Smooth muscle cell (in vitro differentiated cells): ENCODE results near the gene GGTA1. TPM values are rescaled to one million over a fixed set of nuclear protein-coding genes. Genes with fewer than 3 reads are reported as not detected.

Experiments
- DNase-seq: peaks from one replicate; lab custom pipeline; 2025; ENCODE audit not compliant: unreplicated experiment; lab: John Stamatoyannopoulos, UW
- H2AFZ ChIP-seq: fragments of 200-600 bp; sonication (generic); 2 replicates; pipeline ENCODE4 v1.6.0; 2016; ENCODE audit warnings: antibody characterized with exemption, low read depth, mild to moderate bottlenecking
- H3F3A ChIP-seq: fragments of 200-600 bp; sonication (generic); 2 replicates; pipeline ENCODE4 v1.6.0; 2017; ENCODE audit warnings: antibody characterized with exemption, low read depth
- H3K27ac ChIP-seq: fragments of 200-600 bp; sonication (generic); 2 replicates; pipeline ENCODE4 v1.5.1; 2016; ENCODE audit warnings: low read depth, mild to moderate bottlenecking
- H3K27me3 ChIP-seq: fragments of 200-600 bp; sonication (generic); 2 replicates; pipeline ENCODE4 v1.6.1; 2016; ENCODE audit warnings: low read depth, mild to moderate bottlenecking
- H3K36me3 ChIP-seq: fragments of 200-600 bp; sonication (generic); 2 replicates; pipeline ENCODE4 v1.5.1; 2016; ENCODE audit warnings: low read depth
- H3K4me1 ChIP-seq: fragments of 200-600 bp; sonication (generic); 2 replicates; pipeline ENCODE4 v1.5.1; 2016; ENCODE audit warnings: low read depth
- H3K4me2 ChIP-seq: fragments of 200-600 bp; sonication (generic); 2 replicates; pipeline ENCODE4 v1.6.0; 2016; ENCODE audit warnings: mild to moderate bottlenecking
- H3K4me3 ChIP-seq: fragments of 200-600 bp; sonication (generic); 2 replicates; pipeline ENCODE4 v1.5.1; 2016; ENCODE audit warnings: mild to moderate bottlenecking
- H3K79me2 ChIP-seq: fragments of 200-600 bp; sonication (generic); 2 replicates; pipeline ENCODE4 v1.6.0; 2016; ENCODE audit warnings: low read depth, mild to moderate bottlenecking
- H3K9ac ChIP-seq: fragments of 200-600 bp; sonication (generic); 2 replicates; pipeline ENCODE4 v1.6.0; 2016; ENCODE audit warnings: low read depth
- H3K9me3 ChIP-seq: fragments of 200-600 bp; sonication (generic); replicated peaks from 2 replicates; pipeline ENCODE4 v1.5.1; 2016; ENCODE audit warnings: low read depth
- H4K20me1 ChIP-seq: fragments of 200-600 bp; sonication (generic); 2 replicates; pipeline ENCODE4 v1.6.0; 2016; ENCODE audit warnings: low read depth
- CTCF ChIP-seq: fragments of 200-600 bp; sonication (generic); IDR thresholded peaks from 2 replicates; pipeline ENCODE4 v1.5.1; 2017; ENCODE audit warnings: borderline replicate concordance, mild to moderate bottlenecking, antibody characterized with exemption; ENCODE audit not compliant: insufficient read depth, poor library complexity, severe bottlenecking
- WGBS: methylation state at CpG from one replicate; pipeline ENCODE4 v1.1.7; 2016; ENCODE audit warnings: low lambda C conversion rate; 5-methylcytosine and 5-hydroxymethylcytosine counted together
- polyA plus RNA-seq: library from polyadenylated mRNA; unstranded; fragments of >200 nt; fragmentation: Nextera tagmentation; extraction: Ambion mirVana; gene quantifications from 2 replicates; pipeline ENCODE4 v1.2.1, GENCODE V29; 2016
- total RNA-seq: library from RNA; depleted of rRNA; stranded (reverse); fragments of >200 nt; gene quantifications from 2 replicates; pipeline ENCODE4 v1.2.3, GENCODE V29; 2014

Gene GGTA1
- total and polyA plus RNA-seq, 2 experiments from 2014 or later, result 0.22 to 0.38 TPM

- H3K79me2 ChIP-seq, result no peaks in the 10 kb centered on the region
- H3K9me3 ChIP-seq, result no peaks in the 10 kb centered on the region
- H4K20me1 ChIP-seq, result no peaks in the 10 kb centered on the region
- H3K4me1 ChIP-seq, result peaks cover 7% of the 10 kb centered on the region
- no peak overlapping the region for H3K9ac ChIP-seq
- 12% methylated on average over 4 of the region's 4 CpGs for WGBS
- no peak overlapping the region for H2AFZ ChIP-seq
- H3K4me2 ChIP-seq, result peak overlapping the region; percentile 87
- peak overlapping the region; percentile 61 for H3K4me3 ChIP-seq
- no peaks in the 10 kb centered on the region for H3F3A ChIP-seq
- no peak for DNase-seq
- H3K36me3 ChIP-seq, result no peaks in the 10 kb centered on the region
- H3K27me3 ChIP-seq, result peaks cover 51% of the 10 kb centered on the region
- H3K27ac ChIP-seq, result no peak overlapping the region
- TF ChIP-seq CTCF, result peak; percentile 58
Measured at GRCh38 chr9:121498150-121498486, 1.5 kb downstream of the GGTA1 start.

DNA sequence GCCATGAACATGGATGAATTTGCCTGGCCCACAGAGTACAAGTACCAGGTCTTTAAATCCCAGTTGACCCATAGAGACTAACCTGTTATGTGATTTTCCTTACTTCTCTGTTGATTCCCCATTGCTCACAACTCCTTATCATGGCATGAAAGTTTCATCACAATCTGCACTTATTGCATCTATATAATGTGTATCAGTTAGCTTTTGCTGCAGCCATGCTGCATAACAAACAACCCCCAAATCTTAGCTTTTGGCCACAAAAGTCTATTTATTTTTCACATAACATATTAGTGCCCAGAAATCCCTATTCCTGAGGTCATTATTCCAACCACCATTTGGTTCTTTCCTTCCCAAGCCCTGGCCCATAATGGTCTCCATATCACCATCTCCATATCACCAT is 3.7 kb downstream of the GGTA1 start:
- H3K9ac ChIP-seq, result no peak overlapping the region
- DNase-seq, result no peak
- TF ChIP-seq CTCF, result no peak
- no peaks in the 10 kb centered on the region for H3K36me3 ChIP-seq
- H3K79me2 ChIP-seq, result no peaks in the 10 kb centered on the region
- H2AFZ ChIP-seq, result no peak overlapping the region
- no peaks in the 10 kb centered on the region for H3F3A ChIP-seq
- H3K27me3 ChIP-seq, result peaks cover 41% of the 10 kb centered on the region
- no peak overlapping the region for H3K4me3 ChIP-seq
- peaks cover 7% of the 10 kb centered on the region for H3K4me1 ChIP-seq
- no peak overlapping the region for H3K27ac ChIP-seq
- H4K20me1 ChIP-seq, result no peaks in the 10 kb centered on the region
- H3K9me3 ChIP-seq, result no peaks in the 10 kb centered on the region
- no peak overlapping the region for H3K4me2 ChIP-seq

DNA sequence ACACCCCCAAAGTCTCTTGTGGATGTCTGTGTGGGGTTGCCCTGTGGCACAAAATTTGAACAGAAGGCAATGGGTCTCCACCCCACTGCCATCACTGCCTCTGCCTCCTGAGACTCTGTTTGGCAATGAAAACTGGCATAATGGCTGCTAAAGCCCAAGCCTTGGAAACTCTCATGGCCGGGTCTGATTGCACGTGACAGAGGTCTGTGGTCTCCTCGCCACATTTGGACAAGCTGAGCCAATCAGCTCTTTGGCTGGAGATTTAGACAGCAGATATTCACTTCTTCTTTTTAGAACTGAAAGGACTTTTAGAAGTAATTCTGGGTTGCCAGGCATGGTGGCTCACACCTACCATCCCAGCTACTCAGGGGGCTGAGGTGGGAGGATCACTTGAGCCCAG is 5.5 kb downstream of the GGTA1 start:
- no peaks in the 10 kb centered on the region for H3F3A ChIP-seq
- H3K27me3 ChIP-seq, result peaks cover 23% of the 10 kb centered on the region
- H2AFZ ChIP-seq, result no peak overlapping the region
- DNase-seq, result no peak
- no peak for TF ChIP-seq CTCF
- 56% methylated on average over 3 of the region's 3 CpGs for WGBS
- no peaks in the 10 kb centered on the region for H3K36me3 ChIP-seq
- no peak overlapping the region for H3K9ac ChIP-seq
- no peak overlapping the region for H3K27ac ChIP-seq
- H3K4me2 ChIP-seq, result no peak overlapping the region
- peaks cover 7% of the 10 kb centered on the region for H3K4me1 ChIP-seq
- H3K9me3 ChIP-seq, result no peaks in the 10 kb centered on the region
- H3K79me2 ChIP-seq, result no peaks in the 10 kb centered on the region
- no peaks in the 10 kb centered on the region for H4K20me1 ChIP-seq
- H3K4me3 ChIP-seq, result no peak overlapping the region

GRCh38 chr9:121491111-121491510 is 8.5 kb downstream of the GGTA1 start:
- no peaks in the 10 kb centered on the region for H3K79me2 ChIP-seq
- no peaks in the 10 kb centered on the region for H4K20me1 ChIP-seq
- H3K4me2 ChIP-seq, result no peak overlapping the region
- H3K27me3 ChIP-seq, result no peaks in the 10 kb centered on the region
- WGBS, result 85% methylated on average over 5 of the region's 5 CpGs
- H3K9me3 ChIP-seq, result no peaks in the 10 kb centered on the region
- no peaks in the 10 kb centered on the region for H3K36me3 ChIP-seq
- no peaks in the 10 kb centered on the region for H3F3A ChIP-seq
- no peak for DNase-seq
- no peak overlapping the region for H3K27ac ChIP-seq
- H3K4me1 ChIP-seq, result no peaks in the 10 kb centered on the region
- H3K9ac ChIP-seq, result no peak overlapping the region
- no peak overlapping the region for H2AFZ ChIP-seq
- no peak for TF ChIP-seq CTCF
- no peak overlapping the region for H3K4me3 ChIP-seq
